Raji (cell line): ENCODE measurements around the gene COL4A3.

Experiments
- POLR2A ChIP-seq: IDR thresholded peaks from 2 replicates; pipeline ENCODE4 v1.6.1; 2011; ENCODE audit warnings: low read depth, low read length, control low read depth; ENCODE audit not compliant: insufficient read depth

The COL4A3 gene

DNA sequence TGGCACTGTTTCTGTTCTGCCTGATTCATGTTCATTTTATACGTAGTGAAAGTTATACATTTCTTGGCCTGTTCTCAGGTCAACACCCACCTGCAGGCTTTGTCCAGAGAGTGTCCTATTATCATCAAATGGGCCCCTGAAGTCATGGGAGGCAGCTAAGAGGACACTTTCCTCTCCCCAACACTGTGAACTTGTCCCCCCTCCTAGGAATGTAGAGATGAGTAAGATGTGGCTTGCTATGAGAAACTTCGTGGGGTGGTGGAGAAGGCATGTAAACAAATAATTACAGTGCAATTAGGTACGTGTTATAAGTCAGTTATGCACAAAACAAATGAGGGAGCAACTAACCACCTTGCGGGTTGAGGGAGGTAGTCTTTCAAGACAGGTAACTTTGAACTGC, 57.9 kb downstream of the COL4A3 start:
- no peak for TF ChIP-seq POLR2A

DNA sequence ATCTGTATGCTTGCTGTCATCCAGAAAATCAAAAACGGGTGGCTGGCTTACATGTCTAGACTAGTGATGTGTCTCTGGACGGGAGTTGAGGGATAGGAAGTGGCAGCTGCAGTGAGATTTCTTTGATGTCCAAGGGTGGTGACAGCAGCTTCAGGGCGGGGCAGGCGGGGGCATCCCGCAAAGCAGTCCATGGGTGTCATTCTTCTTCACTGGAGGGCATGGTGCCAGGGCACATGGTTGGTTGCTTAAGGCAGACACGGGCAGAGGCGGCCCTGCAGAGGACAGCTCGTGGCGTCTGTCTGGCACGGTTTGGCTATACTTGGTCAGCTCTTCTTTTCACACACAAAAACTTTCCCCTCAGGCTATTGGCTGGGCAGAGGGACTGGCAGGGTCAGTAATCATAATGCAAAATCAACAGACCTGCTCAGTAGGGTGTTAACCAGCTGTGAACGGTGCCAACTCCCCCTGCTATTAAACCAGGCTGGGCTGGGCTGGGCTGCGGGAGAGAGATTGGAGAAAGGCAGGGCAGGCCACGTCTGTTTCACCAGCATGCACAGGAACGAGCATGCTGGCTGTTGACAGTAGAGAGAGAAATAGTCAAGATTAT, 63.7 kb downstream of the COL4A3 start:
- TF ChIP-seq POLR2A: no peak

DNA sequence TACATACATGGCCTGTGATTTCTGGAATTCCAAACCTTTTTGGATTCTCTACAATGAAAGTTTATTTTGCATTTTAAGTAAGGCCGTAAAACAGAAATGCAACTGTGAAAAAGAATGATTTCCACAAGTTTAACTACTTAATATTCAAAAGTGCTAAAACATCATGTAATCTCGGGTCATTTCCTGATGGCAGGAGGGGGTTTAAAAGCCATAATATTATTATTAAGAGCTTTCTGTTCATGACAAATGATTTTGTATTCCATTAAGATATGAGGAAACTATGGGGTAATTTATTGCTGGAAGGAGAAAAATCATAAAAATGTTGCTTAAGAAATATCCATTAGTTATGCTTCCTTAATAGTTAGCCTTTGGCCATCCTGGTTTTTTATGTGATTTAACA, 65.7 kb downstream of the COL4A3 start:
- no peak for TF ChIP-seq POLR2A

DNA sequence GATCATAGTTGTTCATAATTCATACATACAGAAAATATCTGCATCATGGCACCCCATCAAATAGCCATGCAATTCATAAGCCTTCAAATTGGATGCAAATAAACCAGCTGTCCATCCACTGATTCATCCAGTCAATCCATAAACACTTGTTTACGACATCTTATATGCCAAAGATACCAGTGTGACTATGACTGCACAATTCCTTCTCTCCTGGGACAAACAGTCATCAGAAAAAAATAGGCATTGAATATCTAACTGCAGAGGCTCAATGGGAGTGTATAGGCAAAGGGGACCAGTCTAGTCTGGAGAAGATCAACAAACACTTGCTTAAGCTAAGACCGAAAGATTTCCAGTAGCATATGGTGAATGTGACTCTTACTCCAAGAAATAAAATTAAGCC, 70.0 kb downstream of the COL4A3 start:
- no peak for TF ChIP-seq POLR2A

DNA sequence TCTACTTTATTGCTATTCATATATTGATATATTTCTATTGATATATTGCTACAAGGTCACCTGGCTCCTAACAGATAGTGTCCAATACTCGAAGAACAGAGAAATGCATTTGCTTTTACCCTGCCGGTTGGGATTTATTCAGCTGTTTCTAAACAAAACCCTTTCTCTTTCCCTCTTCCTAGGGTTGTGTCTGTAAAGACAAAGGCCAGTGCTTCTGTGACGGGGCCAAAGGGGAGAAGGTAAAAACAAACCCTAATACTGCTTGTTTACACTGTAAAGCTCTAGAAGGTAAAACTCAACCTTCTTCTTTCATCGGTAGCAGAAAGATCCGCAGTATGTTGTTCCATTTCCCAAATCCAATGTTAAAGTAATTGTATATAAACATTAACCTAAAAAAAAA, 73.4 kb downstream of the COL4A3 start:
- TF ChIP-seq POLR2A: no peak

DNA sequence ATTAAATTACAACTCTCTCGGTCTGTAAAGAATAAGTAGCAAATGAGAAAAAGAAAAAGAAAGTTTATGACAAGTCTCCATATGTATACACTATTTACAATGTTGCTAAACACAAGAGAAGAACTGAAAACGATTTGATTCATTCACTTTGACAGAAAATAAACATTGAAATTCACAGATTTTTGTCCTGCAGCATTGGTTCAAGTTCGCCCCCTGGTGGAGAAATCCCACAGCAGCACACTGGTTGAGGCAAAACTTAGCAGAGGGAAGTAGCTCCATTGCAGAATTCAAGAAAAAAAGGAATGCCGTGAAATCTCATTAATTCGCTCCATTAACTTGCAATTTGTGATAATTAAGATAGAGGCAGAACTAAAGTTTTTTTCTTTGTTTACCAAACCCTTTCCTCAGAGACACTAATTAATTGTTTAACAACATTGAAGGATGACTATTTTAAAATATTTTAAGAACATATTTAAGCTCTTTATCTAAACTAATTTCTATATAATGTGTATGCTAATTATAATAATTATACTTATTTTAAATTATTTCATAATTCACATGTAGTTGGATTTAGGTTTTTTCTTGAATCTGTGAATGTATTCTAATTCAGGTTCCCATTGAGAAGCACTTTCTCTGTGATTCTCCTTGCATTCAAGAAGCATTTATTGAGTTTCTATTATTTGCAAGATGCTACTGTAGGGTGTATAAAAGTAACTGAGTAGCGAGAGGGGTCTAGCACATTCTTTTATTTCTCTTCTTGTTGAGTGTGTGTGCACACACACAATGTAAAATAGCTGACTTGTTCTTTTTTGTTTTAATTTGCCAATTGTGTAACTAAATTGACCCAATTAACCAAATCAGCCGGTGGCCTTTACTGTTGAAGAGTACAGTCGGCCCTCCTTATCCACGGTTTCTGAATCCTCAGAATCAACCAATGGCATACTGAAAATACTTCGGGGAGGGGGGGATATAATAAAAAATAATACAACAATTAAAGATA, 74.1 kb downstream of the COL4A3 start:
- TF ChIP-seq POLR2A: no peak

DNA sequence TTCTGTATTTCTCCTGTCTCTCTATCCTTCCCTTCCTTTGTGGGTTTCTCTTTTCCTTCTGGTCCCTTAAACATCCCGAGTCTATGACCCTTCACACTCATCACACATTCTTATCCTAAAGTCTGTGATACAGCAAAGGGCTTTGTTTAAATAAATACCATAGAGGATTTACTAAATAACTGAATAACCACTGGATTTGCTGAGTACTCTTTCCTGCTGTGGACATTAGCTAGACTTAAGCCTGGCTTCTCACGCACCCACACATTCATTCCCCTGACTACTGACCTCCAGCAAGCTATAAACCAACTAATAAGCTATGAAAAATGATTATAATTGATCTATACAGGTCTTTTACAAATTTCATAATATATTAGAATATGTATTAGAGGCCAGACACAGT, 76.6 kb downstream of the COL4A3 start:
- no peak for TF ChIP-seq POLR2A

DNA sequence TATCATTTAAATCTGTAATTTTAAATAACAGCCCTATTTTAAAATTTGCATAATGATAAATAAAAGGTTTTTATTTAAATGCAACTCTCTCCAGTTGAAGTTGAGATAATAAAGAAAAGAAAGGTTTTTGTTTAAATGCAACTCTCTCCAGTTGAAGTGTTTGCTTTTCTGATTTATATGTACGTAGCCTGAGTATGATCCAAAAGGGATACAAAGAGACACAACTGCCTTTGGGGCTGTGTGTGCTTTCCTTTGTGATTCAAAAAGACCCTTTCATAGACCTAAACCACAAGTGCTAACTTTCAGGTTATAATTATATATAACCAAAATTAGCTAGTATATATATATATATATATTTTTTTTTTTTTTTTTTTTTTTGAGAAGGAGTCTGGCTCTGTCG, 84.5 kb downstream of the COL4A3 start:
- TF ChIP-seq POLR2A: no peak

DNA sequence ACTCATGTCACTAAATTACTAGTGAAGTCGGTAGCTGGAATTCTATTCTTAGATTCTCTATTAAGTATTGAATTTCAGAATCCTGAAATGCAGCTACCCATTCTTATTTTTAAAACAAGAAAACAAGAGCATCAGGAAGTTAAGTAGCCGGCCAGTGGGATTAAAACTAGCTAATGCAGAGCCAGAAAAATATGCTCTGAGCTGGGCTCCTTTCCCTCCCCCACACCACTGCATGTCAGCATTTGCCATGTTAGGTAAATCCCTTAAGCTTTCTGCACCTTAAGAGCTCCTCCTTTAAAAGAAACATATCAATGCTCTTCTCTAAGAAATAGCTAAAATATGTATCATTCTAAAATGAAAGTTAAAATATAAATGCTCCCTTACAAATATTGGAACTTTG, 88.4 kb downstream of the COL4A3 start:
- no peak for TF ChIP-seq POLR2A

DNA sequence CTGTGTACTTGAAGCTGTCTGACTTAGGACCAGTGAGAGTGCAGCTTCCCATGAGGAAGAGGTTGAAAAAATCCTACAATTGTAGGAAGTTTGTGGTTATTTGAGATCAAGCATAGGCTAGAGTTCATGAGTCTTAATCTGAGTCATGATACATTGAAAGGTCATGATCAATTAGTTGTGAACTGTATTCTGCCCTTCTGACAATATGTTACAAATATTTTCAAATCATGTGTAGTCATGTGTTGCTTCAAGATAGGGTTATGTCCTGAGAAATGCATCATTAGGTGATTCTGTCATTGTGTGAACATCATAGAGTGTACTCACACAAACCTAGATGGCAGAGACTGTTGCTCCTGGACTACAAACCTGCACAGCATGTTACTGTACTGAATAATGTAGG, 92.2 kb downstream of the COL4A3 start:
- TF ChIP-seq POLR2A: no peak

DNA sequence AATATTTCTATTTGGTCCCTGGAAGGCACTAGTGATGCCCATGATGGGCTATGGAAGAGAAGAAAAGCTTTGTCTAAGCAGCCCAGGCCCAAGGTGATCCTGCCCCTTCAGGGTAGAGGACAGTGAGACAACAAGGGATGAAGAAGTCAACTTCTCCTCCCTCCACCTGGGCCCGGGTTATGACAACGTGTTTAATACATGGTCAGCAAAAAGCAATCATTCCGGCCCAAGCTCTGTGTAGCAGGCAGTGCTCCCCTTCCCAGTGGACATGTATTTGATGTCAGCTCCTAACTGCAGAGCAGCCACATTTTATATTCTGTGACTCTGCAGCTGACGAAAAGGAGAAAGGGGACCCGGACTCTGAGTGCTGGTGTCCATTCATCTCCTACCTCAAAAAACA, 93.4 kb downstream of the COL4A3 start:
- TF ChIP-seq POLR2A: no peak

DNA sequence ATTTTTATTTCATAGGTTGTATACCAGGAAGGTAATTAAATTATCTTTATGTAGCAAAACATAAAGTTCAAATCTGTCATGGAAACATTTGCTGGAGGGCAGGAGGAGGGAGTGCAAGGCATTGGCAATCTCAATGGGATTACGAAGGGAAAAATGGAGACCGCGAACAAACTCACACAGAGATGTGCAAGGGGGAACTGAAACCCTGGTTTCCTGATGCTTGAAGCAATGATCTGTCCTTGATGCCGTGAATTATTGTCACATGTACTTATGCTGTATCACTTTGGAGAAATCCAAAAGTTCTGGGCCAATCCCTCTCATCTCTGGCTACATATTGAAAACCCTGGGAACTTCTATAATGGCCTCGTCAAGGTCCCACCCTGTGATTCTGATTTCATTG, 95.6 kb downstream of the COL4A3 start:
- TF ChIP-seq POLR2A: no peak

DNA sequence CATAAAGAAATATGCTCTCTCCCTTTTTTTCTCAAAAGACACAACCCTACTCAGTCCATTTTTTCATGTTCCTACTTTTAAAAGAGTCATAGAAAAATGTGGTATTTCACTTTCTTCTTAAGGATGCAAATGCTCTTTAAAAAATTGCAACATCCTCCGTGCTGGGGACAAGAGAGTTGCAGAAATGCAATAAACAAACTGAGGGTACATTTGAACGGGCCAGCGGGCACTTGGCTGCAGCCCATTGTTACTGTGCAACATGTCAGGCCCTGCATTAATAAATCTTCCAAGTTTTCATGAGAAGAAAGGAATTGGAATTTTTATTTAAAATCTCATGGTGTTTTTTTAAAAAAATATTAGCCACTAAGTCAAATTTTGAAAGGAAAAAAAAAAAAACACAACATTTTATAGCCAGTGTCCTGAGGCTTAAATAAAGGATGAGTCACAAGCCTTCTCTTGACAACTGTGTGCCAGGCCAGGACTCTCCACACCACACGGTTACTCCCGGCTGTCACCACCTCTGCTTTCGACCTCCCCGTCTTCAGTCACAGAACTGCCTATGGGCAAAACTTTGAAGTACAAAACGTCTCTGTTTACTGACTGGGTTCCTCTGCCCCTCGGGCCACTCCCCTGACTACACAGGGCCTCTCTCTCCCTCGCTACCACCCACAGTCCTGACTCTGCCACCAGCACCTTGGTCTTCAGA, 103.1 kb downstream of the COL4A3 start:
- no peak for TF ChIP-seq POLR2A

DNA sequence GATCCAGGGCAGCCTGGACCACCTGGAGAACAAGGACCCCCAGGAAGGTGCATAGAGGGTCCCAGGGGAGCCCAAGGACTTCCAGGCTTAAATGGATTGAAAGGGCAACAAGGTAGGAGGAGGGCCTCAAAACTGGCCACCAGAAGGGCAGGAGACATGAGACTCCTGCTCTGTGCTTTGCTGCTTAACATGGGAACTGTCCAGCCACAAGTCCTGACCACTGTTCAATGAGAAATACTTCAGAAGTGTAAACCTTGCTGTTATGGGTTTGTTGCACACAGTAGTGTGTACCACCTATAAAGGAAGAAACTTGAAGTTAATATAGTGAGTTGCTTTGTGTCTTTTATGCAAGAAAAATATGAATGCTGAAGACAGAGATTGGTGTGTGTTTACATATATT, 116.5 kb downstream of the COL4A3 start:
- TF ChIP-seq POLR2A: no peak

DNA sequence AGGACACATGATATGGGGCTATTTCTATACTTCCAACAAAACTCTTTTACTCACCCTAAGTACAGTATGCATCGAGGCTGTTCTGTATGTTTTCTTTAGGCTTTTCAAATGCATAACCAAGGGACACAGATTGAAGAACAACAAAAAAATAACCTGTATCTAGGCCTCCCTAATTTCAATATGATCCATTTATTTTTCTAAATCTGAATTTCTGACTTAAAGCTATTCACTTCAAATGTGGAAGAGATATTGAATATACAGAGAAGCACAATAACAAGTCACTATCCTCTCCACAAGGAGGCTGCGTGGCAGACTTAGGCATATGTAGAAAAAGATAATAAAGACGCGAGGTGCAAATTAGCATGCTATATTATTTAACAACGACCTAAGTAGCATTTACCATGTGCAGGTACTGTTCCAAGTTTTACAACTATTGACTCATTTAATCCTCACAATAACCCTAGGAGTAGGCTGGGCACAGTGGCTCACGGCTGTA, 121.4 kb downstream of the COL4A3 start:
- no peak for TF ChIP-seq POLR2A

DNA sequence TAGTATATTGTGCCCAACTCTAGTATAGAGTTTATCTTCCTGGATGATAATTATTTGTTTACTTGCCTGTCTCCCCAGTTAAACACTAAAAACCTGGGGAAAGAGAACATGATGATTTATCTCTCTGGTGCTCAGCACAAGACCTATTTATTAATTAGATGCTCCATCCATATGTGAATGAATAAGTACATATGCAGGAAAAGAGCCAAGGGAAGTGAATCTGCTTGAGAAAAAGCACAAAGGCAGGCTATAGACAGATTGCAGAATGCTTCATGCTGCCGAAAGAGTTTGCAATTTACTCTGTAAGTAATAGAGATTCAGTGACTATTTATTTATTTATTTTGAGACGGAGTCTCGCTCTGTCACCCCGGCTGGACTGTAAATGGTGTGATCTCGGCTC, 123.3 kb downstream of the COL4A3 start:
- TF ChIP-seq POLR2A: no peak
